GM21528 (cell line): ENCODE results near the gene CDS1.
"Not testable (repeated sequence)": the region's sequence is repeated elsewhere in the genome, so short reads cannot be mapped to it uniquely, and the experiment has no call there.

ENCODE experiments used
- ATAC-seq: cut with Tn5 transposase; IDR thresholded peaks from one replicate; pipeline ENCODE4 v1.9.1; 2021; ENCODE audit warnings: mild to moderate bottlenecking, moderate library complexity; ENCODE audit not compliant: unreplicated experiment, low FRiP score

CDS1 gene

DNA sequence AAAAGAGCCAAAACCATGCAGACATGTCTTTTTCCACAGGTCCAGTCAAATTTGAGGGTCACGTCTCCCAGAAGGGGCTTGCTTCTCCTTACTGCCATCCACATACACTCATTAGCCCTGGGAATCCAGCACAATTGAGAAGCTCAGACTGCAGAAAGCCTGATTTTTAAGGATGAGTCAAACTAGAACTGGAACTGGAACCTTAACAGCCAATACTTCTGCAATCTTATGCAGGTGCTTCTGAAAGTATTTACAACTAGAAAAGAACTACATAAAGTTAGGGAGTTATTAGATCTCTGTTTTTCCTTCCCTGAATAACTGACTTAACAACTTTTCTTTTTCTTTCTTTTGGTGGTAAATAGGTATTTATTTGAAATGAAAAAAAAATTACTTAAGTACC is 86.3 kb downstream of the CDS1 start:
- ATAC-seq = no peak

DNA sequence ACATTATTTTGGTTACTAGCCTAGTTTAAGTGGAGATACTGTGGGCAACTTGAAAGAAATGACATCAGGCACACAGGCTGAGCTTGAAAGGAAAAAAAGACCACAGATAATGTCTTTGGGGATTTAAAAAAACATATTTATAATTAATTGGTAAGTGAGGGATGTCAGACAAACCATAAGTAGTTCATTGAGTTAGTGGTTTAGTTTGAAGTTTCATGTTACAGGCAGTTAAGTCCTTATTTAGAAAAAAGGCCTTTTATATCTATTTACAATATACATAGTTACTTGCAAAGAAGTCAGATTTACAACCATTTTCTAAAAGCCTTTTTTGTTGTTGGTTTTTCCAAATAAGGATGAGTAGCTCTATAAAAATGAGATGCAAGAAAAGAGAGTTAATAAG is 89.2 kb downstream of the CDS1 start:
- no peak for ATAC-seq

DNA sequence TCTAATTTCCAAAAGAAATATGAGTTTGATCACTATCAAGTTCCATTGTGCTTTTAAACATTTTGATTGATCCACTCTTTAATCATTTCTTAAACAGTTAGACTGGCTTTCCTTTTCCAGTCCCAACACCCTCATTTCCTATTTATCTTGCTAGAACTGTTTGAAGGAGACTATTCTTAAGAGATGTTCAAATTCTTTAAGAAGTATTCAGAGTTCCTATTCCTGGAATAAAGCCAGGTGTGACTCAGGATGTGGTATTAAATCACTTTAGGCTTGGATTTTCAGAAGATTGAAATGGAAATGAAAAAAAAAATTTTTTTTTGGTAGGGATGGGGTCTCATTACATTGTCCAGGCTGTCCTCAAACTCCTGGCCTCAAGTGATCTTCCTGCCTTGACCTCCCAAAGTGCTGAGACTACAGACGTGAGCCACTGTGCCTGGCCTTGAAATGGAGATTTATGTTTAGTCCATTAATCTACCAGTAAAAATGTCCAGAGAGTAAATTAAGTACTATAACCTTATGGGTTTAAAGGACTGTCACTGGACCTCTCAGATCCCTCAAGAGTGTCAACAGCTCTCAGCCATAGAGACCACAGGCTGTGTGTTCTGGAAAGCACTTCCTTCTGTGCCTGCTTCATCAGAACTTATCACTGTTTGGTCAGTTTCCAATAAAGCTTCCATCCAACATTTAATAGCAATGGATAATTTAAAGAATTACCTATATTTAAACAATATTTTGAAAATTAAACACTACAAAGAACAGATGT is 90.7 kb downstream of the CDS1 start:
- ATAC-seq = no peak

DNA sequence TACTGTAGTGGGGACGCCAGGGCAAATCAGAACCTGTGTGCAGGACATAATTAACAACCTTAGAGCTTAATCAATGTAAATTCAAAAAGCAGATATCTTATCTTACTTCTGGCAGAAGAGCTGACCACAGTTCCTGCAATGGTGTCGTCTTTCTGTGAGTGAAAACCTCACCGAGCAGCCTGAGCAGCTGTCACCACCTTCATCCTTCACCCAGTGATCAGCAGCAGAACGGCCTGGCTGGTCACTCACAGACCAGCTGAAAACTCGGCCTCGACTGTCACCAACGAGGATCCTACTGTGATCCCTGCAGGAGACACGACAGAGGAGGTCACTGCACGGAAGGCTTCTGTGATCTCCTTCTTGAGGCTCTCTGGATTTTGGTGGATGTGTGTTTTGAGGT is 94.2 kb downstream of the CDS1 start:
- ATAC-seq = no peak

DNA sequence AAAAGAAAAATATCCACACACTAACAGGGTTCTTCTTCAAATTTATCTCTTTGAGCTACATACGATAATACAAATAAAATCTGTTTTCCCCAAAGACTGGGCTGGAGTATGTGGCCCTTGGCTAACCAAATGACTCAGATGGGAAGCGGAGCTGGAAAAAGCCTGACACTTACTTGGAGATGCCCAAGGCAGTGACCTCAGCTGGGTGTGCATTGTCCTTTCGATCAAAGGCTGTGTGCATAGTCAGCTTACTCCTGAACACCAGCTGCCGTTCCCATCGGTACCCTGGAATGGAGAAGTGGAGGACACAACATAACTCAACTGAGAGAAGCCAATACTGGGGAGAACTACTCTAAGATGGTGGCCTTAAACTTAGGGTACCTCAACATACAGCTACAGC is 95.1 kb downstream of the CDS1 start:
- no peak for ATAC-seq

DNA sequence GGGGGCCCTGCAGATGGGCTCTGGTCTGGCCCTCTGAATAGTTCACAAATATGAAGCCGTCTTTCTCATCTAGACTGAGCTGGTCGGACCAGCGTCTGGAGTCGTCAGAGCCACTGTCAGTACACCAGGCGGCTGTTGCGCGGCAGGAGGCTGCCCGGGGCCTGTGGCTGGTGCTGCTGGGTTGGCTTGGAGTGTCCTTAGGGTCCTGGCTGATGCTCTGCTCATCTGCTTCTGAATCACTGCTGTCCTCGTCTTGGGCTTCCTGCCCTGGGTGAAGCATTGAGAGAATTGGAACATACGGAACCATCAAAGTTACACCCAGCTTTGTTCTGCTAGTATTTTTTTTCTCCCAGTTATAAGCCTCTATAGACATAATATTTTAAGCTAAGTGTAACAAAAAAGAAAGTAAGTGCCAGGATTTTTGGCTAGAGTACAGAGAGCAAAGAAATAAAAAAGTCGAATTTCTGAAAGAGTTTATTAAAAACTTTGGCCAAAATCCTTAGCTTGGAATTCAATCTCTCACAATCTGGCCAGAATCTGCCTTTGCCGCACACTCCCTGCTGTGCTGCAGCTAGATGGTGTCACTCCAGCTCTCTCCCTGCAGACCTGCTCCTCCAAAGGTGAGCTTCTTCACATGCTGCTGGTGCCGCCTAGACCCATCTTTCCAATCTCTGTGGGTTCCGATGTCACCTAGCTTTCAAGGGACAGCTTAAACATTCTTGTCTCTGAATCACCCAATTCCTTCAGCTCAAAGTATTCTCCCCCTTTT is 96.2 kb downstream of the CDS1 start:
- ATAC-seq = no peak

DNA sequence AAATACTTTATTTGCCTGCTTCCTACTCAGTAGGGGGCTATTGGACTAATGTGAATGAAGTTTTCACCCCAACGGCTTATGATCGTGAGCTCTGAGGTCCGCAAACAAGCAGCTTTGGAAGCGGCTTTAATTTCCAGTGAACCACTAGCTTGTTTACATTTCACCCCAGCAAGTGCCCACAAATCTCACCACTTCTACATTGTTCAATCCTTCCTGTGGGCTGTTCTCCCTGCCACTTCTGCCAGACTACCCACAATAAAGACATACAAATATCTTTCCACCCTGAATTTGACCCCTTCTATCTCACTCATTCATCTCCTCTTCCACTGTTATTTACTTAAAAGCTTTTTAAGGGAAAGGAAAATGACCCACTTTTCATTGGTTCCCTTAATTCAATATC is 98.0 kb downstream of the CDS1 start:
- no peak for ATAC-seq

GRCh38 chr4:84681486-84682274 is 98.8 kb downstream of the CDS1 start:
- ATAC-seq = no peak

DNA sequence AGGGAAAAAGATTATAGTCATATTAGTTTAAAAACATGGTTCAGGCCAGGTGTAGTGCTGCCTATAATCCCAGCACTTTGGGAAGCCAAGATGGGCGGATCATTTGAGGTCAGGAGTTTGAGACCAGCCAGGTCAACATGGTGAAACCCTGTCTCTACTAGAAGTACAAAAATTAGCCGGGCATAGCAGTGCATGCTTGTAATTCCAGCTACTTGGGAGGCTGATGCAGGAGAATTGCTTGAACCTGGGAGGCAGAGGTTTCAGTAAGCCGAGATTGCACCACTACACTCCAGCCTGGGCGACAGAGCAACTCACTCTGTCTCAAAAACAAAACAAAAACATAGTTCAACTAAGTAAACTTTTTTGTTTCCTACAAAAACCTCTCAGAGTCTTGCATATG is 99.7 kb downstream of the CDS1 start:
- ATAC-seq = not testable (repeated sequence)

GRCh38 chr4:84683064-84683850 is 100.3 kb downstream of the CDS1 start:
- ATAC-seq = no peak

DNA sequence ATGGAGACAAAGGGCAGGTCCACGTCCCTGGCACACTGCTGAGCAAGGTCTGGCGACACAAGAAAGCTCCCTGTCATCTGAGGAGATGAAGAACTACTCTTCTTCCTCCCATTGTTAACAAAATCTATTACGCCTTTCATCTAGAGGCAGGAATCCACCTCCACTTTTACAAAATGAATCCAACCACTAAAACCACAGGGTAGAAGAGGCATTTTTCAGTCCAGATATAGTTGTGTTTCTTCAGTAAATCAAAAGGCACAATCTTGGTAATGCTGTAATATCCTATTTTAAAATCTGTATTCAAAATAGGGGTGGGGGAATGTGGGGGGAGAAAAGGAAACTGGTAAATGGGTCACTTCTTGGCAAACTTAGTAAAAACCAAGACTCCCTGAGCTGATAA is 101.4 kb downstream of the CDS1 start:
- no peak for ATAC-seq

DNA sequence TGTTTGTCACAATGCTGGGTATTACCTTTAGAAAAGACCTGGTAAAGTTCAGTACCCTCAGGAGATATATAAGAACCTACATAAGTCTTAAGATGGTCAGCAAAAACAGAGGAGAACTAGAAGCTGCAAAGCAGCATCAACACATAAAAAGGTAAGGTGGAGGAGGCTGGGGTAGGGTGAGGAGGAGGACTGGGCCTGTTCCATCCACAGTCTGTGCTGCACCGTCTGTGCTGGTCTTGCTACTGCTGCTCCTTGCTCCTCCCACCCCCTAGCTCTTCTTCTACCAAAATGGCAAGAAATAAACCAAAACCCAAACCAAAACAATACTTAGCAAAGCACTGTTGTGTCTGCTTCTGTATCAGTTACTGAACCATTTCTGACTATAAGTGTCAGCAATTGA is 102.2 kb downstream of the CDS1 start:
- no peak for ATAC-seq

GRCh38 chr4:84688605-84689004 is 105.7 kb downstream of the CDS1 start:
- ATAC-seq = no peak

DNA sequence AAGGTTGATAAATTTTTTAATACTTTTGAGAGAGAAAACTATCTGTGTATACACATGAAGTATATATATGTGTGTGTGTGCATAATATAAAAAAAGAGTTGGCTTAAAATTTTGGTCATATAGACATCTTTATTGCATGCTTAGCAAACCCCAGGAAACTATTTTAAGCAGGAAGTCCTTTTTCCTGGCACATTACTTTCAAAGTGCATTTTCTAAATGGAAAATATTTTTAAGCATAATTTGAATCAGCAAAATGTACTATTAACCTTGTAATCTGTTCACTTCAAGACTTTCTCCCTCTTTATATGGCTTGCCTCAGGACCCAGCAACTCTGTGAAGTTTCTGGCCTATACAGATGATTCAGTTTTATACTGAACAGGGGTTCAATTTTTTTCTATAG is 106.3 kb downstream of the CDS1 start:
- no peak for ATAC-seq

- ATAC-seq = no peak
Observed at GRCh38 chr4:84690481-84690880, 107.6 kb downstream of the CDS1 start.

DNA sequence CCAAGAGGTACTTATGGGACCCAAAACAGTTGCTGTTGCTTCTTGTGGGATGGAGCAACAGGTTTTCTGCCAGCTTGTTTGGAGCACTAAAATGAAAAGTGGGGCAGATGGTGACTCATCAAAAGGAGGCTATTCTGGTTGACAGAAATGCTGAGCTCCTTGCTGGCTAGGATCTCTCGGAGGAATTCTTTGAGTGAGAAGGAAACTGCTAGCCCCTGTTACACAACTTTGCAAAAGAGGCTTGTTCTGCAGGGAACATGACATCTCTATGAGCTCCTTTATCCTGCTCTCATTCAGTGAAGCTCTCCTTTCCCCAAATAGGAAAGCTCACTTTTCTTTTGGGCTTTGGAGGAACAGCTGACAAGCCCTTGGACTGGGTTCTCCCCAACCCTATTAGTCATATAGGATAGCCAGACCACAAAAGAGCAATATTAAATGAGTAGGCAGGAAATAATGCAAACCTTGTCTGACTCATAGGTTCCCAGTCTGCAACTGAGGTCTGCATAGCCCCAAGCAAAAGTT is 108.3 kb downstream of the CDS1 start:
- ATAC-seq = no peak

GRCh38 chr4:84691800-84692199 is 108.9 kb downstream of the CDS1 start:
- ATAC-seq = no peak

GRCh38 chr4:84697159-84697558 is 114.2 kb downstream of the CDS1 start:
- ATAC-seq = no peak

- ATAC-seq = no peak
Observed at GRCh38 chr4:84697615-84698201, 114.8 kb downstream of the CDS1 start.
